AG04450 (cell line): ENCODE data around the gene NFASC. TPM values are rescaled to one million over a fixed set of nuclear protein-coding genes. Genes with fewer than 3 reads are reported as not detected.

Experiments used
- CTCF ChIA-PET: fragments of 300-600, 350-600 bp; formaldehyde crosslinking; extraction: SDS; loops from one replicate; lab custom pipeline; 2022; ENCODE audit warnings: antibody characterized with exemption, inconsistent platforms; lab: Charles Lee
- POLR2A ChIA-PET: fragments of 350-600 bp; formaldehyde crosslinking; extraction: SDS; loops from one replicate; lab custom pipeline; 2021; ENCODE audit warnings: antibody characterized with exemption, inconsistent platforms; lab: Yijun Ruan, JAX
- DNase-seq: peaks from one replicate; pipeline ENCODE4 v3.0.0-alpha.2; 2011; ENCODE audit warnings: low read depth, low spot score
- H3K27ac ChIP-seq: one replicate; pipeline ENCODE4 v1.5.1; 2012; ENCODE audit warnings: low read depth, low read length, control low read depth
- H3K27me3 ChIP-seq: one replicate; pipeline ENCODE4 v1.6.0; 2012; ENCODE audit warnings: low read length; ENCODE audit not compliant: control insufficient read depth, insufficient read depth
- H3K4me3 ChIP-seq: 2 replicates; pipeline ENCODE4 v1.5.1; 2011; ENCODE audit warnings: mild to moderate bottlenecking, low read depth, low read length, control low read depth
- H3K9me3 ChIP-seq: 2 replicates; pipeline ENCODE4 v1.5.1; 2012; ENCODE audit warnings: low read length; ENCODE audit not compliant: control insufficient read depth, insufficient read depth
- CTCF ChIP-seq: IDR thresholded peaks from 2 replicates; pipeline ENCODE4 v1.5.1; 2011; ENCODE audit warnings: low read depth, low read length, control low read depth, inconsistent platforms
- polyA plus RNA-seq: library from polyadenylated mRNA; depleted of rRNA; stranded (reverse); fragments of >200 nt; gene quantifications from 2 replicates; pipeline ENCODE4 v1.2.3, GENCODE V29; 2011

Gene NFASC
- polyA plus RNA-seq, 1 experiment, result 1.8 TPM

GRCh38 chr1:205025239-205025638 lies 154.6 kb downstream of the NFASC start:
- ChIA-PET CTCF (interaction anchor here (0.7 to 2.2 kb wide), 3 partner anchors 28 to 37 kb away, joined by 3 to 5 read pairs (median 4); no protein-coding TSS in a partner anchor), POLR2A (no interaction called here)
- TF ChIP-seq CTCF, result no peak
- H3K9me3 ChIP-seq, result no peaks in the 10 kb centered on the region
- no peak overlapping the region for H3K27ac ChIP-seq
- no peak for DNase-seq
- H3K4me3 ChIP-seq, result no peak overlapping the region
- H3K27me3 ChIP-seq, result peaks cover 33% of the 10 kb centered on the region

GRCh38 chr1:205026181-205026580 lies 155.5 kb downstream of the NFASC start:
- POLR2A ChIA-PET, result no interaction called here
- CTCF ChIA-PET, result interaction anchor here (1.7 kb wide), 1 partner anchor 35 kb away, joined by 4 read pairs; no protein-coding TSS in a partner anchor
- H3K4me3 ChIP-seq, result no peak overlapping the region
- no peak overlapping the region for H3K27ac ChIP-seq
- no peaks in the 10 kb centered on the region for H3K9me3 ChIP-seq
- DNase-seq, result no peak
- peaks cover 34% of the 10 kb centered on the region for H3K27me3 ChIP-seq
- no peak for TF ChIP-seq CTCF

- no peak for TF ChIP-seq CTCF
- Histone ChIP-seq H3K4me3 (no peak overlapping the region), H3K9me3 (no peaks in the 10 kb centered on the region), H3K27ac (no peak overlapping the region), H3K27me3 (peaks cover 30% of the 10 kb centered on the region)
- DNase-seq, result no peak
- CTCF ChIA-PET, result interaction anchor here (0.7 to 5.4 kb wide), 2 partner anchors 33 kb away, joined by 3 to 23 read pairs; no protein-coding TSS in a partner anchor
- POLR2A ChIA-PET, result no interaction called here
These were observed 157.7 kb downstream of the NFASC start for GRCh38 chr1:205028390-205028789.

GRCh38 chr1:205028924-205029323 lies 158.3 kb downstream of the NFASC start:
- no peak for DNase-seq
- Histone ChIP-seq H3K27ac (no peak overlapping the region), H3K4me3 (no peak overlapping the region), H3K9me3 (no peaks in the 10 kb centered on the region), H3K27me3 (peaks cover 30% of the 10 kb centered on the region)
- ChIA-PET CTCF (interaction anchor here (5.4 kb wide), 1 partner anchor 33 kb away, joined by 23 read pairs; no protein-coding TSS in a partner anchor), POLR2A (no interaction called here)
- TF ChIP-seq CTCF, result no peak

GRCh38 chr1:205030241-205030640 lies 159.6 kb downstream of the NFASC start:
- Histone ChIP-seq H3K27me3 (peaks cover 28% of the 10 kb centered on the region), H3K27ac (no peak overlapping the region), H3K4me3 (no peak overlapping the region), H3K9me3 (no peaks in the 10 kb centered on the region)
- TF ChIP-seq CTCF, result no peak
- ChIA-PET CTCF (interaction anchor here (5.4 kb wide), 1 partner anchor 32 kb away, joined by 23 read pairs; no protein-coding TSS in a partner anchor), POLR2A (no interaction called here)
- no peak for DNase-seq
